B cell (primary cell): ENCODE measurements around the gene HSD11B1. TPM values are rescaled to one million over a fixed set of nuclear protein-coding genes. Genes with fewer than 3 reads are reported as not detected.

Source experiments
- ATAC-seq: fragments of 200-7000 bp; cut with Tn5 transposase; one replicate; pipeline ENCODE4 v1.10.0; 2021; ENCODE audit warnings: low read depth, mild to moderate bottlenecking, moderate number of reproducible peaks, moderate library complexity
- CTCF ChIA-PET: fragments of 350-600 bp; sonication (Branson Sonifier 250); formaldehyde crosslinking; loops from one replicate; lab custom pipeline; 2021; ENCODE audit warnings: antibody characterized with exemption, inconsistent platforms; lab: Charles Lee
- POLR2A ChIA-PET: fragments of 350-600 bp; sonication (Branson Sonifier 250); formaldehyde crosslinking; loops from one replicate; lab custom pipeline; 2021; ENCODE audit warnings: antibody characterized with exemption; lab: Charles Lee
- DNase-seq: peaks from one replicate; pipeline ENCODE4 v3.0.0; 2013
- H2AFZ ChIP-seq: 2 replicates; pipeline ENCODE4 v1.6.1; 2012; ENCODE audit warnings: mild to moderate bottlenecking, low read depth, low read length; ENCODE audit not compliant: insufficient read depth, poor library complexity, severe bottlenecking
- H3K27ac ChIP-seq, 2 donors: 1 replicate in 1 of 2; 2 replicates in 1 of 2; pipeline ENCODE4 v1.5.1; 2012 to 2013; ENCODE audit warnings: low read length in 2 of 2, mild to moderate bottlenecking in 2 of 2, moderate library complexity in 1 of 2
- H3K27me3 ChIP-seq, 4 experiments: fragments of 200-600 bp in 1 of 4; sonication (generic) in 1 of 4; replicated peaks in 1 of 4; 1 replicate in 2 of 4; 2 replicates in 2 of 4; pipeline versions ENCODE4 v1.6.1 to v1.7.0; 2013 to 2016; ENCODE audit warnings: low read length in 3 of 4, mild to moderate bottlenecking in 2 of 4, mixed read lengths in 1 of 4, moderate library complexity in 1 of 4; ENCODE audit not compliant: insufficient read depth in 4 of 4, control insufficient read depth in 3 of 4; ENCODE audit errors: control extremely low read depth in 1 of 4
- H3K36me3 ChIP-seq, 2 experiments: replicated peaks in 1 of 2; 1 replicate in 1 of 2; 2 replicates in 1 of 2; pipeline versions ENCODE4 v1.6.1 to v1.7.1; 2013; ENCODE audit warnings: low read length in 1 of 2; ENCODE audit not compliant: insufficient read depth in 2 of 2, control insufficient read depth in 1 of 2; ENCODE audit errors: control extremely low read depth in 1 of 2, extremely low read depth in 1 of 2
- H3K4me1 ChIP-seq, 2 donors: fragments of 200-600 bp in 1 of 2; sonication (generic) in 1 of 2; 1 replicate in 1 of 2; 2 replicates in 1 of 2; pipeline versions ENCODE4 v1.5.1 to v1.6.1; 2013 to 2017; ENCODE audit warnings: low read length in 2 of 2; ENCODE audit not compliant: control insufficient read depth in 2 of 2, insufficient read depth in 2 of 2
- H3K4me2 ChIP-seq: replicated peaks from 2 replicates; pipeline ENCODE3; 2012; ENCODE audit warnings: mild to moderate bottlenecking, low read depth, low read length; ENCODE audit not compliant: poor library complexity, severe bottlenecking
- H3K4me3 ChIP-seq, 5 experiments: fragments of 200-600 bp in 1 of 5; sonication (generic) in 1 of 5; 1 replicate in 3 of 5; 2 replicates in 2 of 5; pipeline versions ENCODE4 v1.5.1 to v1.7.0; 2011 to 2016; ENCODE audit warnings: low read length in 4 of 5, mild to moderate bottlenecking in 4 of 5, low read depth in 2 of 5, control low read depth in 1 of 5, moderate library complexity in 1 of 5; ENCODE audit not compliant: insufficient read depth in 1 of 5; ENCODE audit errors: control extremely low read depth in 1 of 5, extremely low read depth in 1 of 5
- H3K79me2 ChIP-seq: fragments of 200-600 bp; sonication (generic); one replicate; pipeline ENCODE4 v1.6.0; 2016; ENCODE audit warnings: low read length; ENCODE audit not compliant: control insufficient read depth, insufficient read depth
- H3K9ac ChIP-seq: fragments of 200-600 bp; sonication (generic); 2 replicates; pipeline ENCODE4 v1.6.1; 2017; ENCODE audit warnings: mild to moderate bottlenecking, low read length, moderate library complexity
- H3K9me3 ChIP-seq, 3 donors: one replicate each; pipeline versions ENCODE4 v1.6.1 to v1.7.1; 2013; ENCODE audit warnings: low read length in 2 of 3; ENCODE audit not compliant: control insufficient read depth in 2 of 3, insufficient read depth in 1 of 3; ENCODE audit errors: control extremely low read depth in 1 of 3
- H4K20me1 ChIP-seq: 2 replicates; pipeline ENCODE4 v1.6.0; 2012; ENCODE audit warnings: mild to moderate bottlenecking, low read length; ENCODE audit not compliant: insufficient read depth, control insufficient read depth, poor library complexity, severe bottlenecking
- H3K27ac Mint-ChIP-seq: one replicate; pipeline ENCODE4 v1.8.0; 2021; ENCODE audit warnings: mixed read lengths
- H3K27me3 Mint-ChIP-seq: one replicate; pipeline ENCODE4 v1.8.0; 2021; ENCODE audit warnings: mixed read lengths
- H3K4me1 Mint-ChIP-seq: one replicate; pipeline ENCODE4 v1.8.0; 2021; ENCODE audit warnings: mixed read lengths
- H3K4me3 Mint-ChIP-seq: one replicate; pipeline ENCODE4 v1.8.0; 2021; ENCODE audit warnings: mixed read lengths
- H3K9me3 Mint-ChIP-seq: one replicate; pipeline ENCODE4 v1.8.0; 2022; ENCODE audit warnings: mixed read lengths; ENCODE audit not compliant: insufficient read depth
- EZH2 ChIP-seq: IDR thresholded peaks from 2 replicates; pipeline ENCODE4 v1.6.1; 2012; ENCODE audit warnings: borderline replicate concordance, low read depth, mild to moderate bottlenecking, moderate library complexity, low read length; ENCODE audit not compliant: insufficient read depth, poor library complexity, severe bottlenecking
- WGBS: methylation state at CpG from one replicate; pipeline ENCODE4 v1.1.5; 2013; ENCODE audit warnings: missing lambda C conversion rate; ENCODE audit not compliant: insufficient coverage; 5-methylcytosine and 5-hydroxymethylcytosine counted together
- intact Hi-C: fragments of 100-400 bp; cut with micrococcal nuclease; formaldehyde crosslinking; loops from one replicate; pipeline ENCODE4 v1.10.0; 2022
- polyA plus RNA-seq: library from polyadenylated mRNA; depleted of rRNA; stranded (reverse); fragments of >200 nt; gene quantifications from 2 replicates; pipeline ENCODE4 v1.2.3, GENCODE V29; 2012
- total RNA-seq, 2 donors: library from RNA; stranded (reverse); fragments of 120-200 nt in 1 of 2; gene quantifications; 1 replicate in 1 of 2; 2 replicates in 1 of 2; pipeline versions ENCODE4 v1.2.3 to v1.2.4, GENCODE V29; 2013 to 2022
- TF ChIP-seq, protein P1 (sequence below): fragments of 200-600 bp; IDR thresholded peaks from one replicate; pipeline ENCODE4 v1.8.0; 2022; ENCODE audit warnings: antibody characterized with exemption, mild to moderate bottlenecking

HSD11B1 gene
- total and polyA plus RNA-seq, 2 donors (not counting 1 experiment from before 2014, with no cell fraction given): not detected

DNA sequence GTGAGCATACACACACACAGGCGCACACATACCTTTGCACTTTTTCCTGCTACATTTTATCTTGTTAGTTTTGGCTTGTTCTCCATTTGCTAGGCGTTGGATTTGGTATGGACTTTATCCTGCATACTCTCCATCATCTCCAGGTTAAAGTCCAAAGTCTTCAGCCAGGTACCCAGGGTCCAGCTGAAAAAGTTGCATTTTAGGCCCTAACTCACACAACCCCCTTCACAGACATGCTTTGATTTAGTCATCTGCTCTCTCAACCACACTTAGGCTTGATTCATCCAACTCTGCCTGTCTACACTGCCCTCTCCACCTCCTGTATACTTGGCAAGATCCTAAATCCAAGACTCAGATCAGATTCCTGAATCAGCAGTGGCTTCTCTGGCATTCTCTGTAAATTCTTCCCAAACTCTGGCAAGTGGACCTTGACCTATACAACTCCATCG, 41.7 kb upstream of the HSD11B1 start:
- Histone ChIP-seq H4K20me1 (no peaks in the 10 kb centered on the region), H3K27me3 (peaks cover 0 to 1% (median 0%) of the 10 kb centered on the region in 4 experiments), H3K4me3 (no peak overlapping the region), H3K79me2 (no peaks in the 10 kb centered on the region), H3K36me3 (no peaks in the 10 kb centered on the region), H3K9me3 (no peaks in the 10 kb centered on the region), H3K27ac (no peak overlapping the region), H2AFZ (no peak overlapping the region), H3K9ac (no peak overlapping the region), H3K4me1 (peaks cover 5% of the 10 kb centered on the region in 2 donors), H3K4me2 (no peak overlapping the region)
- Mint-ChIP-seq H3K9me3 (no peaks in the 10 kb centered on the region), H3K27ac (no peak overlapping the region), H3K4me1 (peaks cover 6% of the 10 kb centered on the region), H3K4me3 (no peak overlapping the region), H3K27me3 (peaks cover 13% of the 10 kb centered on the region)
- CTCF ChIA-PET: interaction anchor here (1.8 kb wide), 1 partner anchor 30 kb away, joined by 5 read pairs; no protein-coding TSS in a partner anchor
- intact Hi-C loops: no loop called here
- ATAC-seq: no peak
- POLR2A ChIA-PET: no interaction called here
- DNase-seq: no peak
- WGBS: 90% methylated on average over 2 of the region's 3 CpGs
- TF ChIP-seq, protein P1, sequence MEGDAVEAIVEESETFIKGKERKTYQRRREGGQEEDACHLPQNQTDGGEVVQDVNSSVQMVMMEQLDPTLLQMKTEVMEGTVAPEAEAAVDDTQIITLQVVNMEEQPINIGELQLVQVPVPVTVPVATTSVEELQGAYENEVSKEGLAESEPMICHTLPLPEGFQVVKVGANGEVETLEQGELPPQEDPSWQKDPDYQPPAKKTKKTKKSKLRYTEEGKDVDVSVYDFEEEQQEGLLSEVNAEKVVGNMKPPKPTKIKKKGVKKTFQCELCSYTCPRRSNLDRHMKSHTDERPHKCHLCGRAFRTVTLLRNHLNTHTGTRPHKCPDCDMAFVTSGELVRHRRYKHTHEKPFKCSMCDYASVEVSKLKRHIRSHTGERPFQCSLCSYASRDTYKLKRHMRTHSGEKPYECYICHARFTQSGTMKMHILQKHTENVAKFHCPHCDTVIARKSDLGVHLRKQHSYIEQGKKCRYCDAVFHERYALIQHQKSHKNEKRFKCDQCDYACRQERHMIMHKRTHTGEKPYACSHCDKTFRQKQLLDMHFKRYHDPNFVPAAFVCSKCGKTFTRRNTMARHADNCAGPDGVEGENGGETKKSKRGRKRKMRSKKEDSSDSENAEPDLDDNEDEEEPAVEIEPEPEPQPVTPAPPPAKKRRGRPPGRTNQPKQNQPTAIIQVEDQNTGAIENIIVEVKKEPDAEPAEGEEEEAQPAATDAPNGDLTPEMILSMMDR: no peak
- TF ChIP-seq EZH2: no peak

DNA sequence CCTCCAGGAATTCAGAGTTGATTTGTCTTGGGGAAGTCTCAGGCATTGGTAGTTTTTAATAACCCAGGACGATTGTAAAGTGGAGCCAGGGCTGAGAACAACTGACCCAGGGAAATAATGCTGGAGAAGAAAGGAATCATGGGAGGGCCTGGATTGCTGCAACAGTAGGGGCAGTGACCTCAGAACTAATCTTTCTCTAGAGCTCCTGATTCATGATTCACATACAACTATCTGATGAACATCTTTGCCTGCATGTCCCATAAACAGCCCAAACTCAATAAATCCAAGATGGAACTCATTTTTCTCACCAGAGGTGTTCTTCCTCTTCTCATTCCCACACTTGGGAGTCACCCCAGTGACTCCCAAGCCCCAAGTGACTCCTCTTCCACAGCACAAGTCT, 37.5 kb upstream of the HSD11B1 start:
- Histone ChIP-seq H3K27ac (no peak overlapping the region), H3K9ac (no peak overlapping the region), H3K4me1 (no peaks in the 10 kb centered on the region), H3K4me3 (no peak overlapping the region), H3K79me2 (no peaks in the 10 kb centered on the region), H2AFZ (no peak overlapping the region), H3K36me3 (no peaks in the 10 kb centered on the region), H4K20me1 (no peaks in the 10 kb centered on the region), H3K4me2 (no peak overlapping the region), H3K9me3 (no peaks in the 10 kb centered on the region), H3K27me3 (no peaks in the 10 kb centered on the region)
- WGBS: no CpG with 5 or more reads among the region's 1 CpG
- ATAC-seq (no peak), DNase-seq (no peak)
- CTCF ChIA-PET: no interaction called here
- H3K4me1 Mint-ChIP-seq: no peaks in the 10 kb centered on the region
- H3K27me3 Mint-ChIP-seq: peaks cover 4% of the 10 kb centered on the region
- H3K4me3 Mint-ChIP-seq: no peak overlapping the region
- intact Hi-C loops: no loop called here
- no peak overlapping the region for H3K27ac Mint-ChIP-seq
- POLR2A ChIA-PET: no interaction called here
- TF ChIP-seq EZH2: no peak
- TF ChIP-seq, protein P1: no peak
- H3K9me3 Mint-ChIP-seq: no peaks in the 10 kb centered on the region
